DOHH2 (cell line): ENCODE measurements around the gene TRMT1.

Experiments
- H3F3A ChIP-seq: fragments of 200-600 bp; sonication (generic), shearing (Covaris generic); 2 replicates; pipeline ENCODE4 v1.6.0; 2016; ENCODE audit warnings: antibody characterized with exemption, mild to moderate bottlenecking; ENCODE audit not compliant: control insufficient read depth, insufficient read depth
- H3K27ac ChIP-seq: fragments of 200-600 bp; sonication (generic); 2 replicates; pipeline ENCODE4 v1.5.1; 2014; ENCODE audit warnings: low read depth, mild to moderate bottlenecking, low read length, moderate library complexity
- H3K27me3 ChIP-seq: fragments of 200-600 bp; sonication (generic); 2 replicates; pipeline ENCODE4 v1.6.1; 2014; ENCODE audit warnings: mild to moderate bottlenecking, low read length, mixed read lengths; ENCODE audit not compliant: control insufficient read depth
- H3K36me3 ChIP-seq: fragments of 200-600 bp; sonication (generic); 2 replicates; pipeline ENCODE4 v1.6.1; 2014; ENCODE audit warnings: mild to moderate bottlenecking, low read length, moderate library complexity, mixed read lengths; ENCODE audit not compliant: control insufficient read depth
- H3K4me1 ChIP-seq: fragments of 200-600 bp; sonication (generic); 2 replicates; pipeline ENCODE4 v1.6.1; 2014; ENCODE audit warnings: mild to moderate bottlenecking, low read length, mixed read lengths; ENCODE audit not compliant: control insufficient read depth
- H3K4me2 ChIP-seq: fragments of 200-600 bp; sonication (generic); 2 replicates; pipeline ENCODE4 v1.6.0; 2014; ENCODE audit warnings: mild to moderate bottlenecking, low read length, moderate library complexity
- H3K4me3 ChIP-seq: fragments of 200-600 bp; sonication (generic); 2 replicates; pipeline ENCODE4 v1.5.1; 2014; ENCODE audit warnings: mild to moderate bottlenecking, low read length, mixed read lengths
- H3K79me2 ChIP-seq: fragments of 200-600 bp; sonication (generic); 2 replicates; pipeline ENCODE4 v1.6.1; 2014; ENCODE audit warnings: mild to moderate bottlenecking, low read length, mixed read lengths; ENCODE audit not compliant: control insufficient read depth
- H3K9me2 ChIP-seq: fragments of 200-600 bp; sonication (generic); replicated peaks from 2 replicates; pipeline ENCODE4 v1.6.1; 2014; ENCODE audit warnings: mild to moderate bottlenecking, low read length, mixed read lengths; ENCODE audit not compliant: control insufficient read depth
- H3K9me3 ChIP-seq: fragments of 200-600 bp; sonication (generic); 2 replicates; pipeline ENCODE4 v1.6.1; 2014; ENCODE audit warnings: antibody characterized with exemption, low read length, mixed read lengths; ENCODE audit not compliant: control insufficient read depth, insufficient read depth
- H4K20me1 ChIP-seq: fragments of 200-600 bp; sonication (generic); 2 replicates; pipeline ENCODE4 v1.6.0; 2014; ENCODE audit warnings: low read depth, mild to moderate bottlenecking, antibody characterized with exemption, low read length, moderate library complexity; ENCODE audit not compliant: control insufficient read depth, insufficient read depth
- EZH2phosphoT487 ChIP-seq: fragments of 200-600 bp; sonication (generic); IDR thresholded peaks from 2 replicates; pipeline ENCODE4 v1.6.1; 2017; ENCODE audit warnings: borderline replicate concordance, mild to moderate bottlenecking, antibody characterized with exemption, low read length, moderate library complexity, mixed read lengths
- TF ChIP-seq, protein P1 (sequence below): fragments of 200-600 bp; sonication (generic); IDR thresholded peaks from one replicate; pipeline ENCODE4 v1.5.1; 2014; ENCODE audit warnings: antibody characterized with exemption, mild to moderate bottlenecking, low read depth, low read length; ENCODE audit not compliant: poor library complexity, severe bottlenecking

The TRMT1 gene

DNA sequence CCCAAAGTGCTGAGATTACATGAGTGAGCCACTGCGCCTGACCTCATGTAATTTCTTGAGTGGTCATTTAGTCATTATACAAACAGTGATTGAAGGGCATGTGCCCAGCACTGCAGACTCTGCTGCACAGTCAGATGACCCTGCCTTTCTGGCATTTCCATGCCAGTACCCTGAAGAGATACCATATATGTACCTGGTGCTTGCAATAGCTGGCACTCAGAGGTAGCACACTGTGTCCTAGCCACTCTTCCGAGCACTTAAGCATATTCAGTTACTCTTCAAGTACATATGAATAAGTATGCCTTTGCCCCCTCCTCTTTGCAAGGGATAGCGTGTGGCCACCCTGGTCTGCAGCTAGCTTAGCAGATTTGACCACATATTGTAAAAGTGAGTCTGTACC is 18.1 kb upstream of the TRMT1 start:
- Histone ChIP-seq H3K4me1 (no peaks in the 10 kb centered on the region), H3K27me3 (no peaks in the 10 kb centered on the region), H3K79me2 (peaks cover 53% of the 10 kb centered on the region), H3K9me2 (no peaks in the 10 kb centered on the region), H3K4me2 (no peak overlapping the region), H3K9me3 (no peaks in the 10 kb centered on the region), H3K27ac (no peak overlapping the region), H3K36me3 (peaks cover 58% of the 10 kb centered on the region), H3K4me3 (no peak overlapping the region), H4K20me1 (peaks cover 4% of the 10 kb centered on the region; the same call in 1 of the 2 replicates), H3F3A (no peaks in the 10 kb centered on the region)
- TF ChIP-seq, protein P1, sequence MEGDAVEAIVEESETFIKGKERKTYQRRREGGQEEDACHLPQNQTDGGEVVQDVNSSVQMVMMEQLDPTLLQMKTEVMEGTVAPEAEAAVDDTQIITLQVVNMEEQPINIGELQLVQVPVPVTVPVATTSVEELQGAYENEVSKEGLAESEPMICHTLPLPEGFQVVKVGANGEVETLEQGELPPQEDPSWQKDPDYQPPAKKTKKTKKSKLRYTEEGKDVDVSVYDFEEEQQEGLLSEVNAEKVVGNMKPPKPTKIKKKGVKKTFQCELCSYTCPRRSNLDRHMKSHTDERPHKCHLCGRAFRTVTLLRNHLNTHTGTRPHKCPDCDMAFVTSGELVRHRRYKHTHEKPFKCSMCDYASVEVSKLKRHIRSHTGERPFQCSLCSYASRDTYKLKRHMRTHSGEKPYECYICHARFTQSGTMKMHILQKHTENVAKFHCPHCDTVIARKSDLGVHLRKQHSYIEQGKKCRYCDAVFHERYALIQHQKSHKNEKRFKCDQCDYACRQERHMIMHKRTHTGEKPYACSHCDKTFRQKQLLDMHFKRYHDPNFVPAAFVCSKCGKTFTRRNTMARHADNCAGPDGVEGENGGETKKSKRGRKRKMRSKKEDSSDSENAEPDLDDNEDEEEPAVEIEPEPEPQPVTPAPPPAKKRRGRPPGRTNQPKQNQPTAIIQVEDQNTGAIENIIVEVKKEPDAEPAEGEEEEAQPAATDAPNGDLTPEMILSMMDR: no peak
- no peak for TF ChIP-seq EZH2phosphoT487

DNA sequence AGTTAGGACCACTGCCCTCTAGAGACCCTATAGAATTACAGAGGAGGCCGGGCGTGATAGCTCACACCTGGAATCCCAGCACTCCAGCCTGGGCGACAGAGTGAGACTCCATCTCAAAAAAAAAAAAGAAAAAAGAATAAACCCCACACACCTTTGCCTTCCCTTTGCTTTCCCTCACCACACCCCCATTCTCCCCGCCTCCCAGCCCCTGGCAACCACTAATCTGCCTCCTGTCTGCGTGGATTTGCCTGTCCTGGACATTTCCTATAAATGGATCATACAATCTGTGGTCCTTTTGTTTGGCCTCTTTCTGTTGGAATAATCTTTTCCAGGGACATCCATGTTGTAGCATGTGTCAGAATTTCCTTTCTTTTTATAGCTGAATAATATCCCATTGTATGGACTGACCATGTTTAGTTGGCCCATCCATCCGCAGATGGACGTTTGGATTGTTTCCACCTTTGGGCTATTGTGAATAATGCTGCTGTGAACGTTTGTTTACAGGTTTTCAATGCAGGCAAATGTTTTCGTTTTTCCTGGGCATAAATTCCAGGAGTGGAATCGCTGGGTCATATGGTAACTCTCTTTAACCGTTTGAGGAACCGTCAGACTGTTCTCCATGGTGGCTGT is 16.8 kb upstream of the TRMT1 start:
- H3K36me3 ChIP-seq: peaks cover 55% of the 10 kb centered on the region
- peaks cover 66% of the 10 kb centered on the region for H3K79me2 ChIP-seq
- H3K4me2 ChIP-seq: no peak overlapping the region
- H3K27ac ChIP-seq: no peak overlapping the region
- TF ChIP-seq, protein P1: no peak
- H3F3A ChIP-seq: no peaks in the 10 kb centered on the region
- H3K4me3 ChIP-seq: no peak overlapping the region
- H3K9me3 ChIP-seq: no peaks in the 10 kb centered on the region
- no peaks in the 10 kb centered on the region for H3K27me3 ChIP-seq
- no peaks in the 10 kb centered on the region for H3K9me2 ChIP-seq
- H3K4me1 ChIP-seq: no peaks in the 10 kb centered on the region
- peaks cover 9% of the 10 kb centered on the region for H4K20me1 ChIP-seq

DNA sequence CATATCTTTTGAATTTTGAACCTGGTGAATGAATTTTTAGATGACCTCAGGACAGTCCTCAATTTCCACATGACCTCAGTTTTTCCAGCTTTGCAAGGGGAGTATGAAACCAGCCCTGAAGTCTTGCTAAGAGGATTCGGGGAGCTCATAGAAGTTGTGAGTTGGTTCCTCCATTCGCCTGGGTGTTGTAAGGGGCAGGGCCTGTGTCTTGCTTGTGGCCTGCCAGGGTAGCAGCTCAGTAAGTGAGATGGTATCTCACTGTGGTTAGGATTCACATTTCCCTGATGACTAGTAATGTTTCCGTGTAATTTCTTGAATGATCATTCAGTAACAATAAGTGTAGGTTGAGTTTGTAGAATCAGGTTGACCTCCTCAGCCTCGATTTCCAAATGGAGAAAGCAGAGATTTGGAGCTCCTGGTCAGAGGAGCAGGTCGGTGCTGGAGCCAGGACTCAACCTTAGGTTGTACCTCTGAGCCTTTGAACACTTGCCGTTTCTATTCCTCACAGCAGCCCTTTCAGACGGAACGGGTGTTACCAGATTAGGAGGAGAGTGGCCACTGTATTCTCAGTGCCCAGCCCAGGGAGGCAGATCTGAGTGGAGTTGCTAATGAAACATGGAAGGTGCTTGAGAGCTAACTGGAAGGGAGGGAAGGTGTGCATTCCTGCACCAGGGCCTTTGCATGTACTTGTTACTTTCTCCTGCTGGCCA is 16.1 kb upstream of the TRMT1 start:
- Histone ChIP-seq H3K36me3 (peaks cover 48% of the 10 kb centered on the region), H3K4me3 (no peak overlapping the region), H3K4me1 (no peaks in the 10 kb centered on the region), H4K20me1 (peaks cover 11% of the 10 kb centered on the region), H3K79me2 (peaks cover 73% of the 10 kb centered on the region), H3K27ac (no peak overlapping the region), H3K9me3 (no peaks in the 10 kb centered on the region), H3K9me2 (no peaks in the 10 kb centered on the region), H3K27me3 (no peaks in the 10 kb centered on the region), H3K4me2 (no peak overlapping the region), H3F3A (no peaks in the 10 kb centered on the region)
- TF ChIP-seq EZH2phosphoT487: no peak
- TF ChIP-seq, protein P1: no peak
